A549 (cell line): ENCODE results near the gene TNFAIP3.

Source experiments
- BHLHE40 ChIP-seq: IDR thresholded peaks from 2 replicates; pipeline ENCODE4 v1.6.1; 2012; ENCODE audit warnings: low read depth, low read length, inconsistent platforms
- CEBPB ChIP-seq, 2 experiments: fragments of >200 bp in 1 of 2; sonication (Bioruptor Twin) in 1 of 2; formaldehyde crosslinking in 1 of 2; IDR thresholded peaks; 2 replicates each; pipeline ENCODE4 v1.6.1; 2012 to 2016
- CHD4 ChIP-seq: fragments of 200-600 bp; sonication (generic); IDR thresholded peaks from 2 replicates; pipeline ENCODE4 v1.6.1; 2016; ENCODE audit warnings: antibody characterized with exemption, mild to moderate bottlenecking, borderline replicate concordance
- EHF ChIP-seq: fragments of 250-450 bp; sonication (Bioruptor Pico); IDR thresholded peaks from 2 replicates; pipeline ENCODE4 v1.5.0; 2020; ENCODE audit warnings: mild to moderate bottlenecking
- EHMT2 ChIP-seq: fragments of 200-600 bp; sonication (generic); IDR thresholded peaks from 2 replicates; pipeline ENCODE4 v1.6.1; 2016; ENCODE audit warnings: antibody characterized with exemption, low read depth, mild to moderate bottlenecking, moderate library complexity
- JUN ChIP-seq, 2 experiments: fragments of >200 bp; sonication (Bioruptor Twin); formaldehyde crosslinking; IDR thresholded peaks; 2 replicates in 1 of 2; 3 replicates in 1 of 2; pipeline ENCODE4 v1.6.1; 2016 to 2017
- POLR2A ChIP-seq: IDR thresholded peaks from 2 replicates; pipeline ENCODE4 v1.6.1; 2012; ENCODE audit warnings: mild to moderate bottlenecking, low read length
- RAD21 ChIP-seq, 2 experiments: fragments of >200 bp in 1 of 2; sonication (Bioruptor Twin) in 1 of 2; formaldehyde crosslinking in 1 of 2; IDR thresholded peaks in 1 of 2; conservative IDR thresholded peaks in 1 of 2; 2 replicates in 1 of 2; 3 replicates in 1 of 2; pipeline ENCODE4 v1.6.1; 2012 to 2018; ENCODE audit warnings: inconsistent platforms in 1 of 2
- ZC3H11A ChIP-seq: fragments of 450-650 bp; IDR thresholded peaks from 2 replicates; pipeline ENCODE4 v1.6.1; 2014; ENCODE audit warnings: antibody characterized with exemption, mild to moderate bottlenecking
- ZSCAN20 ChIP-seq: fragments of 250-450 bp; sonication (Bioruptor Pico); IDR thresholded peaks from 2 replicates; pipeline ENCODE4 v1.8.0; 2022; ENCODE audit warnings: mild to moderate bottlenecking, moderate library complexity
- TF ChIP-seq, protein P1 (sequence below): fragments of >200 bp; sonication (Bioruptor Twin); formaldehyde crosslinking; IDR thresholded peaks from 3 replicates; pipeline ENCODE4 v1.5.1; 2016
- TF ChIP-seq, protein P2 (sequence below): fragments of 200-600 bp; sonication (generic); IDR thresholded peaks from 2 replicates; pipeline ENCODE4 v1.6.1; 2016; ENCODE audit warnings: antibody characterized with exemption, mild to moderate bottlenecking, moderate library complexity
- TF ChIP-seq, protein P3 (sequence below): IDR thresholded peaks from 2 replicates; pipeline ENCODE4 v1.6.1; 2012

DNA sequence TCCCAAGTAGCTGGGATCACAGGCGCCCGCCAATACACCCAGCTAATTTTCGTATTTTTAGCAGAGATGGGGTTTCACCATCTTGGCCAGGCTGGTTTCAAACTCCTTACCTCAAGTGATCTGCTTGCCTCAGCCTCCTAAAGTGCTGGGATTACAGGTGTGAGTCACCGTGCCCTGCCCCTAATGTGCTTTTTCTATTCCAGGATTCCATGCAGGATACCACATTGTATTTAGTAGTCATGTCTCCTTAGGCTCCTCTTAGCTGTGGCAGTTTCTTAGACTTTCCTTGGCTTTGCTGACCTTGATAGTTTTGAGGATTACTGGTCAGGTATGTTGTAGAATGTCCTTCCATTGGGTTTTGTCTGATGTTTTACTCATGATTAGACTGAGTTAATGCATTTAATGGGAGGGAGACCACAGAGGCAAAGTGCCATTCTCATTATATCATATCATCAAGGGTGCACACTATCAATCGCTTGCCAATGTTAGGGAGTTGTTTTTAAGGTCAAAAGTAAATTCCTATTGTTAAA lies 39.6 kb upstream of the TNFAIP3 start:
- TF ChIP-seq, protein P1, sequence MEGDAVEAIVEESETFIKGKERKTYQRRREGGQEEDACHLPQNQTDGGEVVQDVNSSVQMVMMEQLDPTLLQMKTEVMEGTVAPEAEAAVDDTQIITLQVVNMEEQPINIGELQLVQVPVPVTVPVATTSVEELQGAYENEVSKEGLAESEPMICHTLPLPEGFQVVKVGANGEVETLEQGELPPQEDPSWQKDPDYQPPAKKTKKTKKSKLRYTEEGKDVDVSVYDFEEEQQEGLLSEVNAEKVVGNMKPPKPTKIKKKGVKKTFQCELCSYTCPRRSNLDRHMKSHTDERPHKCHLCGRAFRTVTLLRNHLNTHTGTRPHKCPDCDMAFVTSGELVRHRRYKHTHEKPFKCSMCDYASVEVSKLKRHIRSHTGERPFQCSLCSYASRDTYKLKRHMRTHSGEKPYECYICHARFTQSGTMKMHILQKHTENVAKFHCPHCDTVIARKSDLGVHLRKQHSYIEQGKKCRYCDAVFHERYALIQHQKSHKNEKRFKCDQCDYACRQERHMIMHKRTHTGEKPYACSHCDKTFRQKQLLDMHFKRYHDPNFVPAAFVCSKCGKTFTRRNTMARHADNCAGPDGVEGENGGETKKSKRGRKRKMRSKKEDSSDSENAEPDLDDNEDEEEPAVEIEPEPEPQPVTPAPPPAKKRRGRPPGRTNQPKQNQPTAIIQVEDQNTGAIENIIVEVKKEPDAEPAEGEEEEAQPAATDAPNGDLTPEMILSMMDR: no peak
- TF ChIP-seq POLR2A (no peak), ZSCAN20 (no peak), ZC3H11A (no peak), BHLHE40 (no peak), EHF (CRISPR knock-in tag) (no peak), CHD4 (no peak), RAD21 (conservative IDR thresholded peaks at IDR 0.05 in 1 of 2, IDR thresholded peaks at IDR 0.05 in 1 of 2) (no peak), CEBPB (IDR thresholded peaks at IDR 0.05) (no peak), EHMT2 (no peak), JUN (IDR thresholded peaks at IDR 0.05) (no peak)
- TF ChIP-seq, protein P2, sequence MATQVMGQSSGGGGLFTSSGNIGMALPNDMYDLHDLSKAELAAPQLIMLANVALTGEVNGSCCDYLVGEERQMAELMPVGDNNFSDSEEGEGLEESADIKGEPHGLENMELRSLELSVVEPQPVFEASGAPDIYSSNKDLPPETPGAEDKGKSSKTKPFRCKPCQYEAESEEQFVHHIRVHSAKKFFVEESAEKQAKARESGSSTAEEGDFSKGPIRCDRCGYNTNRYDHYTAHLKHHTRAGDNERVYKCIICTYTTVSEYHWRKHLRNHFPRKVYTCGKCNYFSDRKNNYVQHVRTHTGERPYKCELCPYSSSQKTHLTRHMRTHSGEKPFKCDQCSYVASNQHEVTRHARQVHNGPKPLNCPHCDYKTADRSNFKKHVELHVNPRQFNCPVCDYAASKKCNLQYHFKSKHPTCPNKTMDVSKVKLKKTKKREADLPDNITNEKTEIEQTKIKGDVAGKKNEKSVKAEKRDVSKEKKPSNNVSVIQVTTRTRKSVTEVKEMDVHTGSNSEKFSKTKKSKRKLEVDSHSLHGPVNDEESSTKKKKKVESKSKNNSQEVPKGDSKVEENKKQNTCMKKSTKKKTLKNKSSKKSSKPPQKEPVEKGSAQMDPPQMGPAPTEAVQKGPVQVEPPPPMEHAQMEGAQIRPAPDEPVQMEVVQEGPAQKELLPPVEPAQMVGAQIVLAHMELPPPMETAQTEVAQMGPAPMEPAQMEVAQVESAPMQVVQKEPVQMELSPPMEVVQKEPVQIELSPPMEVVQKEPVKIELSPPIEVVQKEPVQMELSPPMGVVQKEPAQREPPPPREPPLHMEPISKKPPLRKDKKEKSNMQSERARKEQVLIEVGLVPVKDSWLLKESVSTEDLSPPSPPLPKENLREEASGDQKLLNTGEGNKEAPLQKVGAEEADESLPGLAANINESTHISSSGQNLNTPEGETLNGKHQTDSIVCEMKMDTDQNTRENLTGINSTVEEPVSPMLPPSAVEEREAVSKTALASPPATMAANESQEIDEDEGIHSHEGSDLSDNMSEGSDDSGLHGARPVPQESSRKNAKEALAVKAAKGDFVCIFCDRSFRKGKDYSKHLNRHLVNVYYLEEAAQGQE: no peak
- TF ChIP-seq, protein P3, sequence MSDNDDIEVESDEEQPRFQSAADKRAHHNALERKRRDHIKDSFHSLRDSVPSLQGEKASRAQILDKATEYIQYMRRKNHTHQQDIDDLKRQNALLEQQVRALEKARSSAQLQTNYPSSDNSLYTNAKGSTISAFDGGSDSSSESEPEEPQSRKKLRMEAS: no peak
